Fibroblast of the conjunctiva (primary cell): ENCODE measurements around the gene STARD7.
"Not testable (repeated sequence)": the region's sequence is repeated elsewhere in the genome, so short reads cannot be mapped to it uniquely, and the experiment has no call there.

Experiments
- DNase-seq: peaks from one replicate; pipeline ENCODE4 v3.0.0-alpha.2; 2010; ENCODE audit warnings: low read depth

The STARD7 gene

DNA sequence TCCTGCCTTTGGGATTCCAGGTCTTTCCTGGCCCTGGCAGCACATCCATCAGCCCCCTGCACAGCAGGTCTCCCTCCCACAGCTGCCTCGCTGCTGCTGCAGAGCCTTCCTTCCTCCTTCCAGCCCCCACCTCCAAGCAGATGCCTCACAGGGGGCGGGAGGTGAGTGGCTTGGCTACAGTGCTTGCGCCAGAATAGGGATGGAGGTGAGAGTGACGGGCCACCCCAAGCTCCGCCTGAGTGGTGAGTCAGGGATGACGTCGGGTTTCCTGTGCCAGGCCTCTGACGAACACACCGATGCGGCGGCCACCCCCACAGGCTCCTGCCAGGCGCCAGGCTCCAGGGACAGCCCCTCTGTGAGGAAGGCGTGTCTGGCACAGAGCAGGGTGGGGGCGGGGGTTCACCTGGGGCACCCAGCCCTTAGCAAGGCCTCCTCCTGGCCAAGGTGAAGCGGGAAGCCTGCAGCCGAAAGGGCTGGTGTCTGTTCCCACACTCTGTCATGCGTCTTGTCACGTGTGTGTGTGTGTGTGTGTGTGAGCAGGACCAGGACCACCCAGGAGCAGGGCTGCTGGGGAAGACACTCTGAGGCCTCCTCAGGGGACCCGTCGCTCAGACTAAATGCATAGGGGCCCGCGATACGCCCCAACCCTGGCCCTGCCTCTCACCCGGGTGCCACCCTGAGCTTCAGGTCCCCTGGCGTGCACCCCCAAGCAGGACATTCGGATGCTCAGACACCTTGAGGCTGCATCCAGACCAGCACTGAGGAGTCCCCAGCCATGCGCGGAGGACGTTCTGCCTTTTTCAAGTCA is 60.0 kb downstream of the STARD7 start:
- DNase-seq = peak; percentile 38

- DNase-seq = no peak
Observed at GRCh38 chr2:96147593-96148201, 60.9 kb downstream of the STARD7 start.

DNA sequence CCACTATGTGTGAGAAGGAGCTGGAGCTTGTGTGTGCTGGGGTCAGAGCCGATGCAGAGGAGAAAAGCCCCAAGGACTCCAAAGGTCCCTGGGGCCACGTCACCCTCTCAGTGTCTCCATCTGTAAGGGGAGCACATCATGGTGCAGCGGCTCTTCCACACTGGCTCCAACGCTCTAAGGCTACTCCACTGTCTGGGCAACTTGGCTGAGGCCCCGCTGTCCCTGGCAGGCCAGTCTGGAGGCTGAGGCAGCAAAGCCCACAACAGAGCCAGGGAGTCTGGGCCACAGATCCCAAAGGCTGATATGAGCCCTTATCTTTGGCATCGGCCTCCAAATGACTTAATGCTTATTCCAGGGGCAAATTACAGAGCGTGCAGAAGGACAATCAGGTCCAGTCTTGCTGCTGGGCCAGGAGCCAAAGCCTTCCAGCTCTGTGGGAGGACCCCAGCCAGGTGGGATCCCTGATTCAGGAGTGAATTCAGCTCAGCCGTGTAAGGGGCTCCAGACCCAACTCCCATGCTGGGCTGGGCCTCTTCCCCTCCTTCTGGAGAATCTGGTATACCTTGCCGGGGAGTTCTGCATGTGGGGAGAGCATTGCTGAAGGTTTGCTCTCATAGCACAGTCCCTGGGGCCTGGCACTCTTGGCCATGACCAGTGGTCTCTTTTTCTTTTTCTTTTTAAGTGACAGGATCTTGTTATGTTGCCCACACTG is 61.6 kb downstream of the STARD7 start:
- DNase-seq = no peak

- no peak for DNase-seq
Observed at GRCh38 chr2:96146153-96146880, 62.3 kb downstream of the STARD7 start.

- no peak for DNase-seq
Observed at GRCh38 chr2:96145848-96146152, 62.8 kb downstream of the STARD7 start.

DNA sequence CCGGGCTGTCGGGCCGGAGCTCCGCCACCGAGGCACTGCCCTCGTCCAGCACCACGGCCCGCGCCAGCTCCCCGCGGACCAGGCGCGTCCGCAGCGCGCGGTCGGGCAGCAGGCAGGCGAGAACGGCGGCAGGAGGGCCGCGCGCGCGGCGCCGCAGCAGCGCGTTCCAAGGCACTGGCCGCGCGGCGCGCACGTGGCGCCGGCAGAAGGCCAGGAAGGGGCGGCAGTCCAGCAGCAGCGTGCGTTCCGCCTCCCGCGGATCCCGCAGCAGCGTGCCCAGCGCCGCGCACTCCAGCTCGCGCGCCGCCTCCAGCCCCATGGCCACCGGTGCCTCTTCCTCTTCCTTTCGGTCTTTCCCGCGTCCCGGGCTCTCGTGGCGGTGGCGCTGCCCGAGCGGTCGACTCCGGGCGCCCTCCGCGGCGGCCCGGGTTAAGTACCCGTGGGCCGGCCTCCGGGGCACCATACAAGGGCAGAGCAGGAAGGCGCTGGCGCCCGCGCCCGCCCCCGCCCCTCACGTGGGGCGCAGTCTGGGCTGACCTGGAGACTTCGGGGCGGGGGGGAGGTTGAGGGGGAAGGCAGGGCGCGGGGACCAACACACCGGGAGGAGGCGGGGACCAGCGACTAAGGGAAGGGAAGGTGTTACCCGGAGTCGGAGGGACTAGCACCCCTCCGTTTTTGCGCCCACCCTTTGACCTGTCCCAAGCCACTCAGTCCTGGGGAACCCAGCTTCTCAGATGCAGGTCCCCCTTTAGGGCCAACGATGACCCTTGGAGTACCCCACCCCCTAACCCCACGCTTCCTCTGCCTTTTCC is 63.4 kb downstream of the STARD7 start, which contains the start of gene DUSP2:
TSS of gene DUSP2 (minus strand) at position 405 of the 812 bp plus-strand sequence. CDS start at position 319, 86 bp downstream.
- DNase-seq = no peak

GRCh38 chr2:96144481-96145035 is 64.1 kb downstream of the STARD7 start:
- DNase-seq = no peak

DNA sequence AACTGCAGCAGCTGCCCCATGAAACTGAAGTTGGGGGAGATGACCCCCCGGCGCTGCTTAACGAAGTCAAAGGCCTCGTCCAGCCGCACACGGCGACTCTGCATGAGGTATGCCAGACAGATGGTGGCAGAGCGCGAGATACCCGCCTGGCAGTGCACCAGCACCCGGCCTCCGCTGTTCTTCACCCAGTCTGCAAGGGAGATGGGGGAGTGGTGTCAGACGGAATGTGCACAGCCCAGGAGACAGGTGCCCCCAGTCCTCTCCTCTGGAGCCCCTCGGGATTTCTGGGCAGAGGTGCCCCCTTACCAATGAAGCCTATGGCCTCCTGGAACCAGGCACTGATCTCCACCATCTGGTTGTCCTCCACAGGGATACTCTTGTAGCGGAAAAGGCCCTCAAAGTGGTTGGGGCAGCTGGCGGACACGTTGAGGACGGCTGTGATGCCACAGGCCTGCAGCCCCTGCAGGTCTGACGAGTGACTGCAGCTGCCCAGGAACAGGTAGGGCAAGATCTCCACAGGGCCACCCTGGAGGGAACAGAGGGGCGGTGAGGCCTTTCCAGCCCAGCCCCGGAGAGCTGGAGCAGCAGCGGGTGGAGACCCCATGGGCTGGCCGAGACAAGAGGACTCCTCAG is 64.7 kb downstream of the STARD7 start:
- no peak for DNase-seq

DNA sequence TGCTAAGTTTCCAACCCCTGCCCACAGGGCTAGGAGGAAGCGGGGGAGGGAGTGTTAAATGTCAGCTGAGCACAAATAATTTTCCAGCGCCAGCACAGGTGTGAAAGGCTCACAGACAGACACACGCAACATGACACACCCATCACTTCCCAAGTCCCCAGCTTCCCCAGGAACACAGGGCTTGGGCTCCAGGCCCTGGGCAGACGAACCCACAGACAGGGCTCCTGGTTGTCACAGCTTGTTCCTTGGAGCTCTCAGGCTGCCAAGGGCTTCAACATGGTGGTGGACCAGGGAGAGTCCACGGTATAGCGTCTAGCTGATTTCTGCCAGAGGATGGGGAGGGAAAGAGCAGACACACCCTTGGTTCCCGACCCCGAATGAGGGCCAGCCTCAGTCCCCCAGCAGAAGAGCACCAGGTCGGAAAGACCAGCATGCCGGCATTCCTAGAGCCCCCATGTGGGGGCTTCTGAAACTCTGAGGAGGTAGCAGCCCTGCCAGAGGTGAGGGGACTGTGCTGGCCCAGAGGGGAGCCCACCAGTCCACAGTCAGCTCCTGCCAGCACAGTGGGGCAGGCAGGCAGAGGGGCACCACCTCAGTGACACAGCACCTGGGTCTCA is 65.3 kb downstream of the STARD7 start:
- no peak for DNase-seq

DNA sequence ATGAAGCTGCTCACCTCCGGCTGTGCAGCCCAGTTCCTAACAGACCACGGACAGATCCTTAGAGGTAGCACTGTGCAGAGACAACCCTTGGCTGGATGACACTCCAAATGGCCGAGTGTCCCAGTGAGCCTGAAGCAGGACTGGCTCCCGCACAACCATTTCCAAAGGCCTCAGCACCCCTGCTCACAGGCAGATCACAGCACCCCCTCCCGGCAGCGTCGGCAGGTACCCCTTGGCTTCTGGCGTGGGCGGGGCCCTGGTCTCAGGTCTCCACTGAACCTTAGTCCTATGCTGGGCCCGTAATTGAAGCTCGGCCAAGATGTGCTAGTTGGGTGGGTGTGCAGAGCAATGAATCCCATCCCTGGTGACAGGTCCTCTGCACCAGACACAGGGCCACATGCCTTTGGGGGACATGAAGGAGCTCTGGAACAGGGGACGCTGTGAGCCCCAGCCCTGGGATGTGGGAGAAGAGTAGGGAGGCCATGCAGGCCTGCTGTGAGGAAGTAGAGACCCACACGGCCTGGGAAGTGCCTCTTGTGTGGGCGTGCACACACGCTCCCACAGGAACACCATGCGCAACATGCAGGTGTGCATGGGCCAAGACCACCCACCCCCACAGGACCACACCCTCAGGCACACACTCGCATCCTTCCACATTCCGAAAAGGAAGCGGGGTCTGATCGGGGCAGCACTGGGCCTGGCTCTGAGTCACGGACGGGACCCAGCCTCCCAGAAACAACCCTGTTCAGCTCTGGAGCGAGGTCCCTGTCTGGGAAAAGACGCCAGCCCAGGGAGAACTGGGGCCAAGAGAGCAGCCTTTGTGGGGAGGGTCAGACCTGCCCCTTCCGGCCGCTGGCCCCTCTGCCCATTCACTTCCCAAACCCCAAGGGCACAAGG is 66.2 kb downstream of the STARD7 start:
- DNase-seq = no peak

DNA sequence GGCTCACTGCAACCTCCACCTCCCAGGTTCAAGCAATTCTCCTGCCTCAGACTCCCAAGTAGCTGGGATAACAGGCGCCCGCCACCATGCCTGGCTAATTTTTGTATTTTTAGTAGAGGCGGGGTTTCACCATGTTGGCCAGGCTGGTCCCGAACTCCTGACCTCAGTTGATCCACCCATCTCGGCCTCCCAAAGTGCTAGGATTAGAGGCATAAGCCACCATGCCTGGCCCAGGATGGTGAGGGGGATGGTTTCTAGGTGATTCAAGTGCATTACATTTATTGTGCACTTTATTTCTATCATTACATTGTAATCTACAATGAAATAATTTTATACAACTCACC is 67.0 kb downstream of the STARD7 start:
- DNase-seq = not testable (repeated sequence)

- DNase-seq = no peak
Observed at GRCh38 chr2:96140941-96141623, 67.5 kb downstream of the STARD7 start.

GRCh38 chr2:96139181-96139758 is 69.4 kb downstream of the STARD7 start:
- no peak for DNase-seq

GRCh38 chr2:96138179-96139145 is 70.2 kb downstream of the STARD7 start, which contains the start of gene ASTL:
Gene ASTL, minus strand, starts transcription at chr2:96138502. Its CDS starts 66 bp downstream, at chr2:96138436.
- DNase-seq = no peak

- no peak for DNase-seq
Observed at GRCh38 chr2:96137321-96138178, 71.1 kb downstream of the STARD7 start.

GRCh38 chr2:96136129-96136720 is 72.4 kb downstream of the STARD7 start:
- no peak for DNase-seq
